PC-9 (cell line): ENCODE measurements around the gene RGS7. TPM values are rescaled to one million over a fixed set of nuclear protein-coding genes. Genes with fewer than 3 reads are reported as not detected.

ENCODE experiments used
- BruUV-seq: library from RNA; stranded (reverse); fragments of 400-500 nt; replicated peaks from 2 replicates; lab custom pipeline; 2021; lab: Mats Ljungman, UMichigan
- CTCF ChIA-PET: fragments of 300-600 bp; sonication (Branson Sonifier 250); formaldehyde crosslinking; loops from one replicate; lab custom pipeline; 2022; ENCODE audit warnings: antibody characterized with exemption; lab: Charles Lee
- POLR2A ChIA-PET: fragments of 300-600 bp; sonication (Branson Sonifier 250); formaldehyde crosslinking; loops from one replicate; lab custom pipeline; 2022; ENCODE audit warnings: antibody characterized with exemption; ENCODE audit not compliant: unreplicated experiment; lab: Charles Lee
- DNase-seq, 2 experiments: peaks; one replicate each; pipeline versions ENCODE4 v3.0.0 to v3.0.0-alpha.2; 2015 to 2022; ENCODE audit warnings: mixed read lengths in 1 of 2
- H2AFZ ChIP-seq: fragments of 200-600 bp; sonication (generic); 2 replicates; pipeline ENCODE4 v1.8.1; 2017; ENCODE audit warnings: antibody characterized with exemption
- H3F3A ChIP-seq: fragments of 200-600 bp; sonication (generic); 2 replicates; pipeline ENCODE4 v1.8.1; 2017; ENCODE audit warnings: antibody characterized with exemption, mild to moderate bottlenecking, low read depth; ENCODE audit not compliant: insufficient read depth
- H3K27ac ChIP-seq: fragments of 200-600 bp; sonication (generic); 2 replicates; pipeline ENCODE4 v1.6.1; 2016; ENCODE audit warnings: mixed run types
- H3K27me3 ChIP-seq: fragments of 200-600 bp; sonication (generic); 2 replicates; pipeline ENCODE4 v1.6.1; 2016; ENCODE audit warnings: low read depth, mixed run types; ENCODE audit not compliant: insufficient read depth
- H3K36me3 ChIP-seq: fragments of 200-600 bp; sonication (generic); 2 replicates; pipeline ENCODE4 v1.6.1; 2016; ENCODE audit warnings: low read depth, mixed run types
- H3K4me1 ChIP-seq: fragments of 200-600 bp; sonication (generic); replicated peaks from 2 replicates; pipeline ENCODE4 v1.6.1; 2016; ENCODE audit warnings: mixed run types; ENCODE audit not compliant: insufficient read depth
- H3K4me2 ChIP-seq: fragments of 200-600 bp; sonication (generic); 2 replicates; pipeline ENCODE4 v1.6.1; 2017; ENCODE audit warnings: mixed run types
- H3K4me3 ChIP-seq: fragments of 200-600 bp; sonication (generic); 2 replicates; pipeline ENCODE4 v1.6.1; 2016; ENCODE audit warnings: mixed run types
- H3K79me2 ChIP-seq: fragments of 200-600 bp; sonication (generic); 2 replicates; pipeline ENCODE4 v1.6.1; 2017; ENCODE audit warnings: low read depth, mixed run types
- H3K9me2 ChIP-seq: fragments of 200-600 bp; sonication (generic); 2 replicates; pipeline ENCODE4 v1.8.1; 2017; ENCODE audit warnings: mild to moderate bottlenecking; ENCODE audit not compliant: insufficient read depth
- H3K9me3 ChIP-seq: fragments of 200-600 bp; sonication (generic); 2 replicates; pipeline ENCODE4 v1.8.1; 2016; ENCODE audit warnings: low read depth; ENCODE audit not compliant: insufficient read depth
- H4K20me1 ChIP-seq: fragments of 200-600 bp; sonication (generic); 2 replicates; pipeline ENCODE4 v1.8.1; 2017; ENCODE audit not compliant: insufficient read depth
- CTCF ChIP-seq: fragments of 200-600 bp; sonication (generic); conservative IDR thresholded peaks from 2 replicates; pipeline ENCODE4 v1.6.1; 2017; ENCODE audit warnings: mixed run types, antibody characterized with exemption, mild to moderate bottlenecking, moderate library complexity
- EZH2 ChIP-seq: fragments of 200-600 bp; sonication (generic); IDR thresholded peaks from 2 replicates; pipeline ENCODE4 v1.8.0; 2017; ENCODE audit warnings: antibody characterized with exemption, low read depth
- intact Hi-C: fragments of 100-400 bp; cut with micrococcal nuclease; formaldehyde crosslinking; loops from one replicate; pipeline ENCODE4 v1.10.0; 2022; ENCODE audit not compliant: unreplicated experiment
- total RNA-seq: library from RNA; stranded (reverse); gene quantifications from 2 replicates; pipeline ENCODE4 v1.2.3, GENCODE V29; 2021

RGS7 gene
- total RNA-seq, 1 experiment from 2014 or later: 5.8 TPM

DNA sequence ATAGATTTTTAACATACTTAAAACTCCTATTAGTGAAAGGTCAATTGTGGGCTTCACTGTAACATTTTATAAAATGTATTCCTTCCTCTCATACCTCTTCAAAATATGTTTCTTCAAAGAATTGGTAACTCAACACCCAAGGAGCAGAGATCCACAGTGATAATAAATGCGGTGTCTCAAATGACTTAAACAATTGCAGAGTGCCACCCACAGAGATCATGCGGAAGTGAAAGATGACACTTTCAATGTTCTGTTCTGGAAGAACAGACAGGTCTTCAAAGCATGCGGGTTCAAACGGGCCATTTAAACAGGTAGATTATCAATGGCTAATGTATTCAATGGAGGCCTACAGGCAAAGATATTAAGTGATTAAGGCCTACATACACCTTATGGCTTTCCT lies 588.0 kb downstream of the RGS7 start:
- TF ChIP-seq EZH2: no peak
- H2AFZ ChIP-seq: no peak overlapping the region
- DNase-seq: peak; percentile 36 to 43
- no TSS peak for BruUV-seq
- H3K79me2 ChIP-seq: no peaks in the 10 kb centered on the region
- no peak overlapping the region for H3K4me2 ChIP-seq
- H3K4me1 ChIP-seq: peaks cover 19% of the 10 kb centered on the region
- H3K27me3 ChIP-seq: peaks cover 35% of the 10 kb centered on the region
- ChIA-PET CTCF (no interaction called here), POLR2A (interaction anchor here (0.7 kb wide), 2 partner anchors 15 to 837 kb away, joined by 5 to 6 read pairs; no protein-coding TSS in a partner anchor)
- no peak overlapping the region for H3K4me3 ChIP-seq
- peaks cover 5% of the 10 kb centered on the region; the same call in 1 of the 2 replicates for H3K9me3 ChIP-seq
- H3K36me3 ChIP-seq: no peaks in the 10 kb centered on the region
- no peaks in the 10 kb centered on the region for H3K9me2 ChIP-seq
- H3K27ac ChIP-seq: no peak overlapping the region
- H4K20me1 ChIP-seq: no peaks in the 10 kb centered on the region
- intact Hi-C loops: loop anchor here (1.0 to 10.0 kb wide), 3 partner anchors 14 to 116 kb away; no protein-coding TSS in a partner anchor
- H3F3A ChIP-seq: no peaks in the 10 kb centered on the region

DNA sequence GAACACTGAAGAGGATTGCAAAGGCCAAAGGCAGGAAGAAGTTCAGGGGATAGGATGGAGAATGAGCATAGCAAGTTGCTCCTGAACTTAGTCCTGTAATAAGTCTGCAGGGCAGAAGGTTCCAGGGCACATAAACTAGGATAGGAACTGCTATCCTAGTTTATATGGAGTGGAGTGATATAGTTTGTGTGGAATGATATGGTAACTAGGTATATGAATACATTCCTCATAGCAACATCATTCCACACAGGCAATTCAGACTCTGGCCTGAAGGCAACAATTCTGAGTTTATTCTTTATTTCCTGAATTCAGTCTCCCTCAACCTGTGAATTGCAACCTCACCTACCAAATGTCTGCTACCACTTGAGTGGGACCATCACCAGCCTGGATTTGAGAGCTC lies 590.2 kb downstream of the RGS7 start:
- intact Hi-C loops: loop anchor here (10.0 kb wide), 1 partner anchor 118 kb away; no protein-coding TSS in a partner anchor
- no peak overlapping the region for H3K27ac ChIP-seq
- H3K4me2 ChIP-seq: no peak overlapping the region
- peaks cover 5% of the 10 kb centered on the region; the same call in 1 of the 2 replicates for H3K9me3 ChIP-seq
- H3K27me3 ChIP-seq: peaks cover 19% of the 10 kb centered on the region
- BruUV-seq: no TSS peak
- H3K36me3 ChIP-seq: no peaks in the 10 kb centered on the region
- H3K4me3 ChIP-seq: no peak overlapping the region
- ChIA-PET POLR2A (no interaction called here), CTCF (no interaction called here)
- H3K4me1 ChIP-seq: peaks cover 19% of the 10 kb centered on the region
- H3K79me2 ChIP-seq: no peaks in the 10 kb centered on the region
- TF ChIP-seq CTCF (no peak), EZH2 (no peak)
- no peaks in the 10 kb centered on the region for H3K9me2 ChIP-seq
- no peak overlapping the region for H2AFZ ChIP-seq
- no peaks in the 10 kb centered on the region for H3F3A ChIP-seq
- peak; percentile 2 to 40 for DNase-seq
- no peaks in the 10 kb centered on the region for H4K20me1 ChIP-seq

- ChIA-PET POLR2A (interaction anchor here (0.5 to 0.8 kb wide), 3 partner anchors 18 to 875 kb away, joined by 5 to 19 read pairs (median 15); partner anchors contain the start of genes CHML and OPN3), CTCF (interaction anchor here (1.0 kb wide), 1 partner anchor 37 kb away, joined by 3 read pairs; no protein-coding TSS in a partner anchor)
- Histone ChIP-seq H3K4me1 (peaks cover 19% of the 10 kb centered on the region), H3K79me2 (no peaks in the 10 kb centered on the region), H3K9me3 (peaks cover 5% of the 10 kb centered on the region; the same call in 1 of the 2 replicates), H3K27ac (peak overlapping the region; percentile 55), H3F3A (no peaks in the 10 kb centered on the region), H3K27me3 (peaks cover 9% of the 10 kb centered on the region), H3K9me2 (no peaks in the 10 kb centered on the region), H3K4me2 (peak overlapping the region; percentile 27), H3K36me3 (no peaks in the 10 kb centered on the region), H4K20me1 (no peaks in the 10 kb centered on the region), H3K4me3 (no peak overlapping the region), H2AFZ (no peak overlapping the region)
- peak; percentile 75 to 84 for DNase-seq
- BruUV-seq: TSS peak; percentile 59
- TF ChIP-seq EZH2 (no peak), CTCF (no peak)
- intact Hi-C loops: loop anchor here (1.0 to 10.0 kb wide), 4 partner anchors 17 to 119 kb away; no protein-coding TSS in a partner anchor
Observed at GRCh38 chr1:240765732-240766363, 591.2 kb downstream of the RGS7 start.
